MCF 10A (cell line): ENCODE measurements around the gene ATP5F1A. TPM values are rescaled to one million over a fixed set of nuclear protein-coding genes. Genes with fewer than 3 reads are reported as not detected.

Experiments
- BruUV-seq: library from RNA; stranded (reverse); fragments of 400-500 nt; replicated peaks from 2 replicates; lab custom pipeline; 2021; lab: Mats Ljungman, UMichigan
- CTCF ChIA-PET: fragments of 300-600 bp; sonication (Branson Sonifier 250); formaldehyde crosslinking; extraction: SDS; loops from one replicate; lab custom pipeline; 2021; ENCODE audit warnings: antibody characterized with exemption, inconsistent platforms; lab: Yijun Ruan, JAX
- POLR2A ChIA-PET: fragments of 300-600, 350-650 bp; sonication (Branson Sonifier 250); formaldehyde crosslinking; extraction: SDS; loops from one replicate; lab custom pipeline; 2020; ENCODE audit warnings: antibody characterized with exemption, inconsistent platforms; lab: Yijun Ruan, JAX
- DNase-seq: peaks from one replicate; pipeline ENCODE4 v3.0.0-alpha.2; 2018; ENCODE audit not compliant: unreplicated experiment
- H3K27ac Mint-ChIP-seq: one replicate; pipeline ENCODE4 v1.8.0; 2022; ENCODE audit warnings: mild to moderate bottlenecking, low read depth, mixed read lengths; ENCODE audit not compliant: unreplicated experiment
- H3K27me3 Mint-ChIP-seq: one replicate; pipeline ENCODE4 v1.8.0; 2022; ENCODE audit warnings: mixed read lengths; ENCODE audit not compliant: insufficient read depth, unreplicated experiment
- H3K36me3 Mint-ChIP-seq: one replicate; pipeline ENCODE4 v1.8.0; 2022; ENCODE audit warnings: mild to moderate bottlenecking, moderate library complexity, mixed read lengths; ENCODE audit not compliant: insufficient read depth, unreplicated experiment
- H3K4me1 Mint-ChIP-seq: one replicate; pipeline ENCODE4 v1.8.0; 2022; ENCODE audit warnings: mixed read lengths; ENCODE audit not compliant: insufficient read depth, unreplicated experiment
- H3K4me3 Mint-ChIP-seq: one replicate; pipeline ENCODE4 v1.8.0; 2022; ENCODE audit warnings: mild to moderate bottlenecking, moderate library complexity, mixed read lengths; ENCODE audit not compliant: unreplicated experiment
- H3K9me3 Mint-ChIP-seq: one replicate; pipeline ENCODE4 v1.8.0; 2022; ENCODE audit warnings: mixed read lengths; ENCODE audit not compliant: unreplicated experiment
- CTCF ChIP-seq: fragments of 200-600 bp; IDR thresholded peaks from one replicate; pipeline ENCODE4 v1.8.0; 2022; ENCODE audit warnings: antibody characterized with exemption, mild to moderate bottlenecking; ENCODE audit not compliant: unreplicated experiment
- intact Hi-C: fragments of 100-400 bp; cut with micrococcal nuclease; formaldehyde crosslinking; loops from 2 replicates; pipeline ENCODE4 v1.14.1; 2022
- total RNA-seq: library from RNA; stranded (reverse); gene quantifications from 2 replicates; pipeline ENCODE4 v1.2.3, GENCODE V29; 2022

Gene ATP5F1A
- total RNA-seq, 1 experiment from 2014 or later = 458 TPM

GRCh38 chr18:46046688-46047087 is 51.4 kb downstream of the ATP5F1A start:
- H3K36me3 Mint-ChIP-seq = peaks cover 7% of the 10 kb centered on the region
- TF ChIP-seq CTCF = no peak
- BruUV-seq = no TSS peak
- DNase-seq = no peak
- H3K4me1 Mint-ChIP-seq = peaks cover 28% of the 10 kb centered on the region
- no peaks in the 10 kb centered on the region for H3K27me3 Mint-ChIP-seq
- no peaks in the 10 kb centered on the region for H3K9me3 Mint-ChIP-seq
- no peak overlapping the region for H3K27ac Mint-ChIP-seq
- no peak overlapping the region for H3K4me3 Mint-ChIP-seq
- intact Hi-C loops = no loop called here
- POLR2A ChIA-PET = no interaction called here
- CTCF ChIA-PET = interaction anchor here (0.6 to 0.9 kb wide), 3 partner anchors 27 to 166 kb away, joined by 3 to 4 read pairs (median 3); no protein-coding TSS in a partner anchor

- no peak for TF ChIP-seq CTCF
- H3K36me3 Mint-ChIP-seq = peaks cover 7% of the 10 kb centered on the region
- no peaks in the 10 kb centered on the region for H3K9me3 Mint-ChIP-seq
- no peak overlapping the region for H3K4me3 Mint-ChIP-seq
- no peak overlapping the region for H3K27ac Mint-ChIP-seq
- peaks cover 25% of the 10 kb centered on the region for H3K4me1 Mint-ChIP-seq
- no TSS peak for BruUV-seq
- ChIA-PET CTCF (no interaction called here), POLR2A (interaction anchor here (0.6 kb wide), 1 partner anchor 59 kb away, joined by 3 read pairs; no protein-coding TSS in a partner anchor)
- no peaks in the 10 kb centered on the region for H3K27me3 Mint-ChIP-seq
- DNase-seq = no peak
- intact Hi-C loops = no loop called here
Observed at GRCh38 chr18:46046126-46046525, 52.0 kb downstream of the ATP5F1A start.

- H3K27ac Mint-ChIP-seq = no peak overlapping the region
- peaks cover 10% of the 10 kb centered on the region for H3K4me1 Mint-ChIP-seq
- ChIA-PET CTCF (interaction anchor here (0.6 kb wide), 1 partner anchor 52 kb away, joined by 3 read pairs; no protein-coding TSS in a partner anchor), POLR2A (no interaction called here)
- DNase-seq = no peak
- no TSS peak for BruUV-seq
- H3K27me3 Mint-ChIP-seq = no peaks in the 10 kb centered on the region
- H3K36me3 Mint-ChIP-seq = peaks cover 37% of the 10 kb centered on the region
- H3K4me3 Mint-ChIP-seq = no peak overlapping the region
- intact Hi-C loops = no loop called here
- no peak for TF ChIP-seq CTCF
- no peaks in the 10 kb centered on the region for H3K9me3 Mint-ChIP-seq
Observed at GRCh38 chr18:46042571-46043123, 55.4 kb downstream of the ATP5F1A start.

- H3K4me3 Mint-ChIP-seq = no peak overlapping the region
- no peaks in the 10 kb centered on the region for H3K9me3 Mint-ChIP-seq
- no peaks in the 10 kb centered on the region for H3K27me3 Mint-ChIP-seq
- no peak overlapping the region for H3K27ac Mint-ChIP-seq
- BruUV-seq = no TSS peak
- ChIA-PET CTCF (interaction anchor here (0.6 to 1.7 kb wide), 3 partner anchors 33 to 1836 kb away, joined by 3 to 6 read pairs (median 3); no protein-coding TSS in a partner anchor), POLR2A (no interaction called here)
- intact Hi-C loops = no loop called here
- peaks cover 44% of the 10 kb centered on the region for H3K36me3 Mint-ChIP-seq
- TF ChIP-seq CTCF = no peak
- peaks cover 10% of the 10 kb centered on the region for H3K4me1 Mint-ChIP-seq
- no peak for DNase-seq
Observed at GRCh38 chr18:46040747-46041104, 57.4 kb downstream of the ATP5F1A start.
